GM21737 (cell line): ENCODE results near the gene POU6F2.

Experiments used
- ATAC-seq: cut with Tn5 transposase; IDR thresholded peaks from one replicate; pipeline ENCODE4 v1.9.1; 2021; ENCODE audit warnings: mild to moderate bottlenecking, moderate library complexity; ENCODE audit not compliant: unreplicated experiment

POU6F2 gene

GRCh38 chr7:39056153-39056552 lies 78.4 kb downstream of the POU6F2 start:
- ATAC-seq: no peak

GRCh38 chr7:39062811-39063210 lies 85.1 kb downstream of the POU6F2 start:
- ATAC-seq: no peak

DNA sequence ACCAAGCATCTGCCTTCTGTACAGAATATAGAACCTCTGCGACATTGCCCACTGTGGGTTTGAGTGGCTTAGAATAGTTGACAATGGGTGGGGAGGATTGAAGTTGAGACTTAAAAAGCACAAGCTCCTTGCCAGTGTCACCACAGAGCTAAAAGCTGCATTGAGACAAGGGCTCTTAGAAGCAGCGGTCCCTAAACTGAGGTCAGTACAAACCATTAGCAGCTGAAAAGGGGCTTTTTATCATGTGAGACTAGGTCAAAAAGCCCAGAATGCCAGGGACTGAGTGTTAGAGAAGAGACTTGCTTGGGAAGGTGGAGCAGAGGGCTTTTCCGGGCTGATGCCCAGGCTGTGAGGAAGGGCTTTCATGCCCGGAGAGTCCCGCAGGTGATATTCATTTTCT lies 91.3 kb downstream of the POU6F2 start:
- no peak for ATAC-seq

- ATAC-seq: no peak
These were observed 92.5 kb downstream of the POU6F2 start for GRCh38 chr7:39069896-39070881.

DNA sequence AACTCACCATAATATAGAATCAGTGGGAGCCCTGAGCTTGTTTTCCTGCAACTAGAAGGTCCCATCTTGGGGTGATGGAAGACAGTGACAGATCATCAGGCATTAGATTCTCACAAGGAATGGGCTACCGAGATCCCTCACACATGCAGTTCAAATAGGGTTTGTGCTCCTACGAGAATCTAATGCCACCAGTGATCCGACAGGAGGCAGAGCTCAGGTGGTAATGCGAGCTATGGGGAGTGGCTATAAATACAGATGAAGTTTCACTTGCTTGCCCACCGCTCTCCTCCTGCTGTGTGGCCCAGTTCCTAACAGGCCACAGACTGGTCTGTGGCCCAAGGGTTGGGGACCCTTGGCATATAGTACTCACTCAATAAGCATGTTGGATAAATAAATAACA lies 93.4 kb downstream of the POU6F2 start:
- no peak for ATAC-seq

DNA sequence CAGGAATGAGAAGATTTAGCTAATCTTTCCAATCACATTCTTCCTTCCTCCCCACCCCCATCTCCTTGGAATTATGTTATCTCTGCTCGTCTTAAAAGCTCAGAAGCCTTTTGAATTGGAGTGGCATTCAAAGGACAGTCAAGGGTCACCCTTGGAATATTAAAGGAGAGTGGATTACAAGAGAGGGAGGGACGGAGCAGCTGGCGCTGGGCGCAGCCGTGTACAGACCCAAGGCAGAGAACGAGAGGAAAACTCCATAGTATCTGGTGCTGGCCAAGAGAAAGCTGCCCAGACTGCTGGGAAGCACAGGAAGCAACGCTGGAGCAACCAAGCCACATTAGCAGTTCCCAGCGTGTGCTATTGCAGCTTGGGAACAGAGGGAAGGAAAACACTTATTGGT lies 95.7 kb downstream of the POU6F2 start:
- ATAC-seq: no peak

DNA sequence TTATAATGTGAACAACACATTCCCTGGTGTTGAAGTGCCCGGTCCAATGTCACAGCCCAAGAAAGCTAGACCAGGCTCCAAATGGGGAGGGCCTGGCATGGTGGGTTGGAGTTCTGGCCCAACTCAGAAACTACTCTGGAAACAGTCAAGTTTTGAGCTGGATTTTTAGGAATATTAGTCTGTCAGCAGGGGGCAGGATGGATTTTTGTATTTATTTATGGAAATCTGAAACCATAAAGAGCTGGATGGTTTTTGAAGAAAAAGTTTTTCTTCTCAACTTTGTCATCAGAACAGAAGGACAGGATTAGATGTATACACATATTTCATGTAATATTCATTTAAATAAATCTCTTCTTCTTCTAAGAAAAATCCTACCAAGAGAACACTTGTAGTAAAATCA lies 97.5 kb downstream of the POU6F2 start:
- no peak for ATAC-seq

DNA sequence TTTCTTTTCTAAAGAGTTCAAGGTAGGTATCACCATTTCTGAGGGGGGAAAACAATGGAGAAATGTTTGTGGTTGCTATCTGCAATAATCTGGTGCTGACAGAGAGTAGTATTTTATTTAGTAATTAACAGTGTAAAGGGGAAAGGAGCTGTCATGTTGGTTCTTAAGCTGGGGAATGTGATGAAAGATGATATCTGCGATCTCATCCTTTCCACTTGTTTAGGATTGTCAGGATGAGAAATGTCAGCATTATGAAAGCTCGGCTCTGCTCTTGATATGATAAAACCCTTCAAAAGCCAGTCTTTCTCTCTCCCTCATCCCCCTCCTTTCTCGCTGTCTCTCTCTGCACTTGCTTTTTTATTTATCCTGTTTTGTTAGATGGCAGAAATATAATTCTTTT lies 106.1 kb downstream of the POU6F2 start:
- no peak for ATAC-seq

GRCh38 chr7:39084349-39084748 lies 106.6 kb downstream of the POU6F2 start:
- ATAC-seq: no peak

- no peak for ATAC-seq
These were observed 107.5 kb downstream of the POU6F2 start for GRCh38 chr7:39085189-39085588.

DNA sequence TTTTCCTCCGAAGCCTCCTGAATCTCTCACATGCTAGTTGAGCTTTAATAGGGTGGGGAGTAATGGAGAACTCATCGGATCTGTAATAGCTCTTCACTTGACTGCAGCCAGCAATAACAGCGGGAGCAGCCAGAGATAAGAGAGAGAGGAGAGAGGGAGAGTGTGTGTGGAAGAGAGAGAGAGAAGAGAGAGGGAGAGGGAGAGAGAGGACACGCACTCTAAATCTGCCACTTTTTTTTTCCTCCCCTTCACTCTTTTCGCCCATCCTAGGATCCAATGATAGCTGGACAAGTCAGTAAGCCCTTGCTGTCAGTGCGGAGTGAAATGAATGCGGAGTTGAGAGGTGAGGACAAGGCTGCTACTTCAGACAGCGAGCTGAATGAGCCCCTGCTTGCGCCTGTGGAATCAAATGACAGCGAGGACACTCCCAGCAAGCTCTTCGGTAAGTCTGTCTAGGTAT lies 107.9 kb downstream of the POU6F2 start:
- ATAC-seq: no peak

DNA sequence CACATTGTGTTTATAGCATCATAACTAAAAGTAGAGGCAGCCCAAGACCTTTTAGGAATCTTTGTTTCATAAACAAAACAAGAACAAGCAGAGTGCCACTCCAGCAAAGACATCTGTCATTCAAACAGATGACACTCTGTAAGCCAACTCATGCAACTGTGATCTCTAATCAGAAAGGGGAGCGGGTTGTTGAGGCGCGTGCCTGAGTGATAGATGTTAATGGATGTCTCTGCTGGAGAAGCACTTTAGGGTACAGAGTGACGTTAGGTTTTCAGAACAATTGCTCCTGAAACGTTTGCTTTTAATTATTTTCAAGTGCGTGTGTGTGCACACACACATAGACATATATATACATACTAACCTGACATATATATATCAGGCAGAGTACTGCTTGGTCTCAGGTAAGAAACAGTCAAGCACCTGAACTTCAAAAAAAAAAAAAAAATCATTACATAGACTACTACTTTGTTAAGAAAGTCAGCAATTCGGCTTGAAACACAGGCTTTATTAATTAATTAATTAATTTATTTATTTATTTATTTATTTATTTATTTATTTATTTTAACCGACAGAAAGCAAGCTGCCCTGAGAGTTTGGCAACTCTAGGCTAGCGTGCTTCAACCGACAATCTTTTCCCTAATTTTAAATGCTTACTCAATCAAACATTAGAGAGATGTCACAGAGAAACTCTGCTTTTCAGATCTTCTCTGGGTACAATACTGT lies 109.1 kb downstream of the POU6F2 start:
- ATAC-seq: no peak

GRCh38 chr7:39088730-39089593 lies 111.3 kb downstream of the POU6F2 start:
- ATAC-seq: no peak

DNA sequence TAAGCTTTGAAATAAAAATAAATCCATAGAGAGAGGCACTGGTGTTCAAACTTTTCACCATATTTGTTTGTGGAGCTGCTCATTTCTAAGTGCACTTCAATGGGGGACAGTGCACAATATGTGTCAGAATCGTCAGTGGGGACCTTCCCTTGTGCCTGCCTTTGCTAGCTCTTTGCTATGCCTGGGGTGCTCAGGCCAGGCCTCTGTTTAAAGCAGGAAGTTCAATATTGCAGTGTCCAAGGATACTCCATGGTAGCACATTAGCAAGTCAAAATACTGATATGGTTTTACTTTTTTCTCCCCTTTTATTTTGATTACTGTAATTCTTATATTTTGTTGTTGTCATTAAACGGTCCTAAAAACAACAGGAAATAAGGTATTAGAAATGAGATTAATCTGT lies 113.4 kb downstream of the POU6F2 start:
- ATAC-seq: no peak

DNA sequence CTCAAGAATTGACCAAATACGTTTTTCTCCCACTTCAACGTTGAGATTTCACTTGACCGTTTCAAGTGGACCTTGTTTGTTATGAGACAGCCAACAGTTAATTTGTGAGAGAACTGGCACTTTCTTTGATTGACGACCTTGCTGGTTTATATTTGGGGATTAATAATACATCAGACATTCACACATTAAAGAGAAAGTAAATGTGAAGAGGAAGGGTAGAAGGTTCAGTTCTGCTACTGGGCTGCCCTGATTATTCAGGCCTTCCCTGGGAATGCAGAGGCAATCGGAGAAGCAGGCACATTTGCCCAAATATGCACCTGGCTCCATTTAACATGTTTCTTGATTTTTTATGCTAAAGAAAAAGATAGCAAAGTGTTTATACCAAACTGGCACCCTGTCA lies 114.1 kb downstream of the POU6F2 start:
- no peak for ATAC-seq

DNA sequence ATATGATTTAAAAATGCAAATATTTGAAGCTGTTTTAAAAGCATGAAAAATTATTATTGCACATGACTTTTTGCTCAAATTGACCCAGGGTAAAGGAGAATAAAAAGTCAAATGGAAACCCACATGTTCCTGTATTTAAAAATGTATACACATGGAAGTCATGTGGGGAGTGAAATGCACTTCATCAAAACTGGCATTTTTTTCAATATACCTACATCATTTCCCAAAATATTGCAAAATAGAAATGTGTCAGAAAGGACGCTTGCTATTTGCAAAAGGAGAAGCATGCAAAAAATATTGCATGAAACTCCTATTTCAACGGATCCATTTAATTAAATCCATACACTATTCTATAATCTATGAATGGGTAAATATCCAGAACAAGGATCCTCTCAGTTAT lies 117.0 kb downstream of the POU6F2 start:
- ATAC-seq: no peak

GRCh38 chr7:39095875-39096619 lies 118.3 kb downstream of the POU6F2 start:
- ATAC-seq: no peak

DNA sequence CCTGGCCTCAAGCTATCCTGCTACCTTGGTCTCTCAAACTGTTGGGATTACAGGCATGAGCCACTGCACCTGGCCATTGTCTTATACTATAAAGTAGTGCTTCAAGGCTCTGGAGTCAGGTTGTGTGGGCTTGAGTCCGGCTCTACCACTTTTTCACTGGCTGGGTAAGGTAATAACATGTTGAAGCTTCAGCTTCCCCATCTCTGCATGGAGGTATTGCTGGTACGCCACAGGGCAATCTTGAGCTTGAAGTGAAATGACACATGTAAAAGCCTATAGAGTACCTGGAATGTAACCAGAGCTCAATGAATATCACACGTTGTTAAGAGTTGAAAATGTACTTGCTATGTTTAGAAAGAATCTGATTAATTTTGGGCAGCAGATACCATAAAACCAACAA lies 120.8 kb downstream of the POU6F2 start:
- no peak for ATAC-seq

DNA sequence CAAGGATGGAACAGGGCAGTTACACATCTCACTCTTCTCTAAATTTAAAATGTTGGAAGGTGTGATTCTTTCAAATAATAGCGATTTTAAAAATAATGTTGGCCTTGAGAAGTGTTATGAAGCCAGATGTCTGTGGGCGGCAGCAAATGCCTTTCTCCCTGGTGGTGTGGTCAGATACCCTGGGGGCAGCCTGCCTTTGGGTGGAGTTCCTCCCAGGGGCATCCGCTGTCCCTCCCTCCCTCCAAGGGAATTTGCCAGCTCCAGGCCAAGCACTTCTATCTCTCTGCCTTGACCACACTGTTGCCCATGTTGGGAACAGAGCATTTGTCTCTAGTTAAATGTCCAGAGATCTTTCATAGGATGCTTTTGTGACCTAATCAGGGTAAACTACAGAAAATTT lies 121.4 kb downstream of the POU6F2 start:
- no peak for ATAC-seq

DNA sequence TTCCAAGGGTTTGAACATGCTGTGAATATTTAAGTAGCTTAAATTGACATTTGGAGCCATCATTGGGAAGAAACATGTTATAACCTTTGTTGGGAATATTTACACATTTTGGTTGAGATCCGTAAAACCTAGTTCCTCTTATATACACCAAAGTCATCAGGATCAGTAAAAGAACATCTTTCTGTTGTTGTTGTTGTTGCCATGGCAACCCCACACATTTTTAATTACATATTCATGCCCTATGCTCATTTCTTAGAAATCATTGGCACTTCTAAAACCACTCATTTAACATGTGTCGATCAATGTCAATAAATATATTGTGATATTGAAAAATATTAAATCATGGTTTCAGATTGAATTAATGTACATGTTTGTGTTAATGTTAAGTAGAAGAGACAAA lies 122.6 kb downstream of the POU6F2 start:
- no peak for ATAC-seq
